Head of caudate nucleus (tissue), 42 donors: ENCODE results near the gene SCARB1.

Source experiments
- DNase-seq, 42 donors: peaks; one replicate each; pipeline versions ENCODE4 v3.0.0 to v3.0.0-alpha.2; 2020 to 2021; ENCODE audit warnings: mixed read lengths in 7 of 42
- intact Hi-C: fragments of 100-400 bp; cut with DNase I; formaldehyde crosslinking; loops from one replicate; pipeline ENCODE4 v1.15.0; 2022

SCARB1 gene

GRCh38 chr12:124732275-124733075 lies 131.2 kb downstream of the SCARB1 start:
- intact Hi-C loops: no loop called here
- DNase-seq: no peak

GRCh38 chr12:124731869-124732268 lies 131.8 kb downstream of the SCARB1 start:
- intact Hi-C loops: no loop called here

GRCh38 chr12:124730455-124730932 lies 133.2 kb downstream of the SCARB1 start:
- no peak for DNase-seq
- intact Hi-C loops: no loop called here

More at GRCh38 chr12:124731869-124732268, 131.8 kb downstream of the SCARB1 start:
- DNase-seq: no peak

GRCh38 chr12:124727922-124728321 lies 135.7 kb downstream of the SCARB1 start:
- no peak for DNase-seq
- intact Hi-C loops: no loop called here

GRCh38 chr12:124727264-124727800 lies 136.3 kb downstream of the SCARB1 start:
- intact Hi-C loops: no loop called here
- DNase-seq: peak in 41 of 42 donors; percentile 42 to 90 (median 69)
